Smooth muscle cell (in vitro differentiated cells): ENCODE measurements around the gene ANKMY1. TPM values are rescaled to one million over a fixed set of nuclear protein-coding genes. Genes with fewer than 3 reads are reported as not detected.

Experiments used
- DNase-seq: peaks from one replicate; lab custom pipeline; 2025; ENCODE audit not compliant: unreplicated experiment; lab: John Stamatoyannopoulos, UW
- H2AFZ ChIP-seq: fragments of 200-600 bp; sonication (generic); 2 replicates; pipeline ENCODE4 v1.6.0; 2016; ENCODE audit warnings: antibody characterized with exemption, low read depth, mild to moderate bottlenecking
- H3F3A ChIP-seq: fragments of 200-600 bp; sonication (generic); 2 replicates; pipeline ENCODE4 v1.6.0; 2017; ENCODE audit warnings: antibody characterized with exemption, low read depth
- H3K27ac ChIP-seq: fragments of 200-600 bp; sonication (generic); 2 replicates; pipeline ENCODE4 v1.5.1; 2016; ENCODE audit warnings: low read depth, mild to moderate bottlenecking
- H3K27me3 ChIP-seq: fragments of 200-600 bp; sonication (generic); 2 replicates; pipeline ENCODE4 v1.6.1; 2016; ENCODE audit warnings: low read depth, mild to moderate bottlenecking
- H3K36me3 ChIP-seq: fragments of 200-600 bp; sonication (generic); 2 replicates; pipeline ENCODE4 v1.5.1; 2016; ENCODE audit warnings: low read depth
- H3K4me1 ChIP-seq: fragments of 200-600 bp; sonication (generic); 2 replicates; pipeline ENCODE4 v1.5.1; 2016; ENCODE audit warnings: low read depth
- H3K4me2 ChIP-seq: fragments of 200-600 bp; sonication (generic); 2 replicates; pipeline ENCODE4 v1.6.0; 2016; ENCODE audit warnings: mild to moderate bottlenecking
- H3K4me3 ChIP-seq: fragments of 200-600 bp; sonication (generic); 2 replicates; pipeline ENCODE4 v1.5.1; 2016; ENCODE audit warnings: mild to moderate bottlenecking
- H3K79me2 ChIP-seq: fragments of 200-600 bp; sonication (generic); 2 replicates; pipeline ENCODE4 v1.6.0; 2016; ENCODE audit warnings: low read depth, mild to moderate bottlenecking
- H3K9ac ChIP-seq: fragments of 200-600 bp; sonication (generic); 2 replicates; pipeline ENCODE4 v1.6.0; 2016; ENCODE audit warnings: low read depth
- H3K9me3 ChIP-seq: fragments of 200-600 bp; sonication (generic); replicated peaks from 2 replicates; pipeline ENCODE4 v1.5.1; 2016; ENCODE audit warnings: low read depth
- H4K20me1 ChIP-seq: fragments of 200-600 bp; sonication (generic); 2 replicates; pipeline ENCODE4 v1.6.0; 2016; ENCODE audit warnings: low read depth
- CTCF ChIP-seq: fragments of 200-600 bp; sonication (generic); IDR thresholded peaks from 2 replicates; pipeline ENCODE4 v1.5.1; 2017; ENCODE audit warnings: borderline replicate concordance, mild to moderate bottlenecking, antibody characterized with exemption; ENCODE audit not compliant: insufficient read depth, poor library complexity, severe bottlenecking
- WGBS: methylation state at CpG from one replicate; pipeline ENCODE4 v1.1.7; 2016; ENCODE audit warnings: low lambda C conversion rate; 5-methylcytosine and 5-hydroxymethylcytosine counted together
- polyA plus RNA-seq: library from polyadenylated mRNA; unstranded; fragments of >200 nt; fragmentation: Nextera tagmentation; extraction: Ambion mirVana; gene quantifications from 2 replicates; pipeline ENCODE4 v1.2.1, GENCODE V29; 2016
- total RNA-seq: library from RNA; depleted of rRNA; stranded (reverse); fragments of >200 nt; gene quantifications from 2 replicates; pipeline ENCODE4 v1.2.3, GENCODE V29; 2014

Gene ANKMY1
- total and polyA plus RNA-seq, 2 experiments from 2014 or later = 6.4 to 8.7 TPM

DNA sequence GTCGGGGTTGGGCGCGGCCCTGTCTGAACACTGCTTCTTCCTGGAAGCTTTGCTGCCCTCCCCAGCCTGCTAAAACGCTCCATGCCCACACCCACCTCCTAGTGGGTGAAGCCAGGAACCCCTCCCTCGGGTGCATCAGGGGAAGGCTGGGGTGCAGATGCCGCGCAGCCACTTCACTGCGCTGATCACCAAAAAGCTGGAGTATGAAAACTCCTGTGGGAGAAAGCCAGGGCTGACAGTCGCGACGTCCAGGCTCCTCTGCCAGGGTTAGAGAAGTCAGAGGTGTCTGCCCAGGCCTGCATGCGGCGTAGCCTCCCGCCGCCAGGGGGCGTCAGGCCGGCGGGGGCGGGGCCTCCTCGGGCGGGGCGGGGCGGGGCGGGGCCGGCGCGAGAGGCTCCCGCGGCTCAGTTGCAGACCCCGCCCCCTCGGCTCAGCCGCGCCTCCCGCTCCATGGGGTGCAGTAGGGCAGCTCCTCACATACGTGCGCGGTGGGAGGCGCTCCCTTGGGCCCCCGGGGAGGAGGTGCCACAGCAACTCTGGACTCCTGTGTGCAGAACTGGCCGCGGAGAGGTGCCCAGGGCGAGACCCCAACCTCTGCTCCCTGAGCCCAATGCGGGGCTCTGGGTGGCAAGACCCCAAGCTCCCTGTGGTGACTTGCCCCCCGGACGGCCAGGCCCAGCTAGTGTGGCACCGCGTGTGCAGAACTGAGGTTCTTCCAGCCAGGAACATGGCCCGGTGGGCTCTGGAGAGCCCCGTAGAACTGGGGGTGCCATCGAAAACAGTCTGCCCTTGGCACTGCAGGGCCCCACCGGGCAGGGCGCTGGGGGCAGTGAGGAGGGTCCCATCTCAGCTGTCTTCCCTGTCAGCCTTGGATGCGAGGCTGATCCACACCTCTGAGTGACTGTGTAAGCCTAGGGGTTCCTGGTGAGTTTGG lies 8.7 kb upstream of the ANKMY1 start:
- H3F3A ChIP-seq = peaks cover 24% of the 10 kb centered on the region
- H3K4me2 ChIP-seq = peak overlapping the region; percentile 98
- 30% methylated on average over 26 of the region's 53 CpGs for WGBS
- H3K79me2 ChIP-seq = no peaks in the 10 kb centered on the region
- H3K27ac ChIP-seq = peak overlapping the region; percentile 81
- no peak overlapping the region for H2AFZ ChIP-seq
- H3K9me3 ChIP-seq = no peaks in the 10 kb centered on the region
- H3K4me3 ChIP-seq = peak overlapping the region; percentile 68
- peaks cover 8% of the 10 kb centered on the region for H4K20me1 ChIP-seq
- H3K4me1 ChIP-seq = peaks cover 17% of the 10 kb centered on the region
- no peaks in the 10 kb centered on the region for H3K27me3 ChIP-seq
- peak; percentile 73 for DNase-seq
- H3K9ac ChIP-seq = peak overlapping the region; percentile 51
- TF ChIP-seq CTCF = peak; percentile 88
- H3K36me3 ChIP-seq = no peaks in the 10 kb centered on the region

GRCh38 chr2:240565333-240566202 lies 7.8 kb upstream of the ANKMY1 start:
- Histone ChIP-seq H3K4me3 (peak overlapping the region; percentile 37), H3K9me3 (no peaks in the 10 kb centered on the region), H3K79me2 (no peaks in the 10 kb centered on the region), H4K20me1 (peaks cover 4% of the 10 kb centered on the region), H3K4me1 (peaks cover 19% of the 10 kb centered on the region), H3K27ac (peak overlapping the region; percentile 81), H3K4me2 (peak overlapping the region; percentile 98), H3K36me3 (no peaks in the 10 kb centered on the region), H3K9ac (peak overlapping the region; percentile 51), H3F3A (peaks cover 25% of the 10 kb centered on the region), H2AFZ (no peak overlapping the region), H3K27me3 (no peaks in the 10 kb centered on the region)
- WGBS = 47% methylated on average over 26 of the region's 26 CpGs
- peak; percentile 54 for DNase-seq
- no peak for TF ChIP-seq CTCF

DNA sequence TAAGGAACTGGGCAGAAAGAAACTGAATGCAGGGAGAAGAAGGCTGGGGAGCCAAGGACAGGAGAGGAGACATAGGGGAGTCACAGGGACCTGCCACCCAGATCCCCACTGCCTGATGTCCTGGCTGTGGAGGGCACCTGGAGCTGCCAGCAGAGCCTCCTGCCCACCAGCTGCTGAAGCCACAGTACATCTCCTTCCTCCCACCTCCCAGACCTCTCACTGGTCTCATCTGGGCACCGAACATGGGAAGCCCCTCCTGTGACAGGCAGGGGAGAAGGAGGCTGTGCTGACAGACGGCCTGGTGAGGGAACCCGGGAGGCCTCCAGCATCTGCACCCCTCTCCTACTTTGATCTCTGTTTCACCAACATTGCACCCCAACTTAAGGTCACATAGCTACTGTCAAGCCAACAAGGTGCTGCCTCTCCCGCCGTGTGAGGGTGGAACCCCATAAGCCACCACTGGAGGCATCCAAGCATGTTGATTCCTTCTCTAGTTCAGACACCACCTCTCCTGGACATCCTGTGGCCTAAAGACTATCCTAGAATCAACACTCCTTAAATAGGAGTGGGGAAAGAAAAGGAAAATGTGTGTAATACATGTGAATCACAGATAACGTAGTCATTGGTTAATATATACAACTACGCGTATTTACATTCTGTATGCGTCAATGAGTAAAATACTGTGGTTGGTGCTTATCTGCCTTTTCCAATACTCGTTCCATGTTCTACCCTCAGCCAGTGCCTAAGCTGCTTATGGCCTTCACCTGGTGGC lies 7.0 kb upstream of the ANKMY1 start:
- Histone ChIP-seq H3K9me3 (no peaks in the 10 kb centered on the region), H4K20me1 (peaks cover 2% of the 10 kb centered on the region), H3K79me2 (peaks cover under 1% of the 10 kb centered on the region), H3K4me2 (peak overlapping the region; percentile 98), H3F3A (peaks cover 25% of the 10 kb centered on the region), H3K4me3 (no peak overlapping the region), H3K4me1 (peaks cover 19% of the 10 kb centered on the region), H3K27me3 (no peaks in the 10 kb centered on the region), H3K36me3 (no peaks in the 10 kb centered on the region), H2AFZ (no peak overlapping the region), H3K27ac (peak overlapping the region; percentile 81), H3K9ac (no peak overlapping the region)
- no peak for DNase-seq
- 57% methylated on average over 10 of the region's 10 CpGs for WGBS
- no peak for TF ChIP-seq CTCF
